SIG-M5 treated with dmso at 0.1 percent for 504 hours (cell line): ENCODE data around the gene LIX1L.

Source experiments
- DNase-seq: peaks from one replicate; lab custom pipeline; 2025; ENCODE audit not compliant: unreplicated experiment; lab: John Stamatoyannopoulos, UW

The LIX1L gene

DNA sequence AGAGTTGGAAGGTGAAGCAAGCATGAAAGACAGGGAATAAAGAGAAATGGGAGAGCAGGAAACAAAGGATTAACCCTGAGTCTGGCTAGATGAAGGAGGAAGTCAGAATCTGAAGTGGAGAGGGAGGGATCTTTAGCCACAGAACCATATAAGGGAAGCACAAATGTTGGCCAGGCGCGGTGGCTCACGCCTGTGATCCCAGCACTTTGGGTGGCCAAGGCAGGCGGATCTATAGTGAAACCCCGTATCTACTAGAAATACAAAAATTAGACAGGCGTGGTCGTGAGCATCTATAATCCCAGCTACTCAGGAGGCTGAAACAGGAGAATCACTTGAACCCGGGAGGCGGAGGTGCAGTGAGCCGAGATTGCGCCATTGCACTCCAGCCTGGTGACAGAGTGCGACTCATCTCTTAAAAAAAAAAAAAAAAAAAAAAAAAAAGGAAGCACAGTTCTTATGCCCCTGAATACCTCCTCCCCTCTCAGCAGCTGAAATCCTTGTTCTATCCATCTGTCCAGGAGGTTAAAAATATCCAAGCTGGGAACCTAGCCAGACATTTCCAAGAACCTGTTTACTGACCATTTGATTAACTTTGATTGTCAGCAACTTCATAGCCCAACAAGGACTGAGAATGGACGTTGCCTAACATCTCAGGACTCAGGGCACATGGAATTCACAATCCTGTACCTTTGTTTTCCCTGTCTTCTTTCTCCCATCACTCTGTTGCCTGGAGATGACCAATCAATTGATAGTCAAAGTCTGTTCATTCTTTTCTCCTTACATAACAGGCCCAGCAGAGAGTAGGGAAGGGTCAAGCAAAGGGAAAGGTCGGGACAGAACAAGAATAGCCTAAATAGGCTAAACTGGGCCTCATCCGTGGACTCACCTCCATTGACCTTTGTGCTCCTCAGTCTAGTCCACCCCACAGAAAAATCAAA lies 28.0 kb upstream of the LIX1L start:
- peak; percentile 93 for DNase-seq

DNA sequence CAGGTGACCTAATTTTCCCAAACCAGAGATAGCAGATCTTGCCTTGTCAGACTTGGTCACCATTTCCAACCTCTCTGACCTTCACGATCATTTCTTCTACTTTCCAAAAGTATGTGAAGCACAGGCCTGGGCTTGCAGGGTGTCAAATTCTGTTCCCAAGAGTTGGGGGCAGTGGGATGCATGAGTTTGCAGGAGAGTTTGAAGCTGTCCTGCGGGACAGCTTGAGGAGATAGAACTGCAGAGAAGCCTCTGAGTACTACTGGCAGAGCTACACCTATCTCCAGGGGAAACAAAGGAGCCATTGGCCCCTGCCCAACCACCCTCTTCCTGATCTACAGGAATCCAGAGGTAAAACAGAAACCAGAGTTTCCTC lies 27.3 kb upstream of the LIX1L start:
- DNase-seq, result no peak

DNA sequence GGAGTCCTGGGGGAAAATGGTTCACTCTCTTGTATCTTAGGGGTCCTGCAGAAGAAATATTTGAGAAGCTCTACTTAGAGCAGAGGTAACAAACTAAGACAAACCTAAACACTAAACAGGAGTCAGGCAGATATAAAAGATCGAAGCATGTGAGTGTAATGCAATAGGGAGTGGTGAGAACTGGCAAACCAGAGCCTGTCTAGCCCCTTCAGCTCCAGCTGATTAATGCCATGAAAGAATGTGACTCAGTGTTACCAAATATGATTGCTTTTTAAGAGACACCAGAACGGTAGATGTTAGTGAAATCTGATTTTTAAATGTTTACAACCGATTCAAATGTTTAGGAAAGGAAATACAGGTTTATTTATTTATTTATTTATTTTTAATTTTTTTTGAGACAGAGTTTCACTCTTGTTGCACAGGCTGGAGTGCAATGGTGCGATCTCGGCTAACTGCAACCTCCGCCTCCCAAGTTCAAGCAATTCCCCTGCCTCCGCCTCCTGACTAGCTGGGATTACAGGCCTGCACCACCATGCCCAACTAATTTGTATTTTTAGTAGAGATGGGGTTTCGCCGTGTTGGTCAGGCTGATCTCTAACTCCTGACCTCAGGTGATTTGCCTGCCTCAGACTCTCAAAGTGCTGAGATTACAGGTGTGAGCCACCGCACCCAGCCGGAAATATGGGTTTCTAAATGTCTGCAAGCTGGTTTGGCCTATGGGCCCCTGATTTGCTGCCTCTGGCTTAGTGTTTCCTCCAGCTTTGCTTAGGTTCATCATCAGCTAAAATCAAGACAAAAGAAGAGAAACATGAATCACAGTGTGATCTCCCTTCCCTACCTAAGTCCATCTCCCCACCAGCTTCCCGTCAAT lies 26.4 kb upstream of the LIX1L start:
- DNase-seq, result no peak

DNA sequence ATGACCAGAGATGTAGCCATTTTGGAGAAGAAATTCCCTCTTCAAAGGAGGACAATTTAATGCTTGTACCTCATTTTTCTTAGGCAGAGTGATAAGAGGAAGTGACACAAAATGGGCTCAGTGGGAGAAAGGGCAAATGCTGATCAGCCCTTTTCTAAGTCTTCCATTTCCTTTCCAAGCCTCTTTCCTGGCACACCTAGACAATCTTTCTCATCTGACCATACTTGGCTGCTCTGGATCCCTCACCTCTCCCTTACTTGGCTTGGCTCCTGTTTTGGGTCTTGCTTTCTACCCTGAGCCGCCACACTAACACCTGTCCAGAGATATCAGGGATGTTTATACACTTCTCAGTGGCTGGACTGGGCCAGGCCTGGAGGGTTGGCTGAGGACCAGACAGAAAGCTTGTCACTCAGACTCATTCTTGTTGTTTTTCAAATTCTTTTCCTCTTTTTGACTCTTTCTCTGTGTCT lies 25.4 kb upstream of the LIX1L start:
- DNase-seq, result no peak

DNA sequence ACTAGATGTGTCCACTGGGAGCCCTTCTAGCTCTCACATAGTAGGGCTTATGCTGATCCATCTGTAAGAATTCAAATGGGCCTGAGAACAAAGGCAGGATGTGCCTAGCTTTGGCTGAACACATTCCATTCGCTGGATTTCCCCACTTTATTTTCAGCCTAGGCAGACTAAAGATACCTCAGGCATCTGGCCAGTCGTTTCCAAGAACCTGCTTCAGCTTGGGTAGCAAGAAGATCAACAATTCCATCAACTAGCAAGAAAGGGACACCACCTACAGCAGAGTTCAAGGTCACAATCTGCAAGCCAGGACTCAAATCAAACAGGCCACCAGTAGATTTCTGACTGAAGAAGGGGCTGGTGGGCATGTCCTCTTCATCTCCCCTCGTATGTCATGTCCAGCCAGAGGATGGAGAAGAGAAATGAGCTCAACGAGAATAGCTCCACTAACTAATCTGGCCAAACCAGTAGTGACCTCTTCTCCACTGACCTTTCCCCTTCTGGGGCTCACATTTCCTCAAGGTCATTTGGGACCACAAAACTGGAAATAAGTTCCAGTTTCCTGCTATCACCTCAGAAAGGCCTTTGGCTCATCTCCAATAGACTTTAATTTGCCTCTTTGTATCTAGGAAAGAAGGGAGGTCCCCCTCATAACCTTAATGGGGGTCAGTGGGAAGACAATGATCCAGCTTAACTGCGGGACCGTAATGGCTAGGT lies 24.4 kb upstream of the LIX1L start:
- no peak for DNase-seq

DNA sequence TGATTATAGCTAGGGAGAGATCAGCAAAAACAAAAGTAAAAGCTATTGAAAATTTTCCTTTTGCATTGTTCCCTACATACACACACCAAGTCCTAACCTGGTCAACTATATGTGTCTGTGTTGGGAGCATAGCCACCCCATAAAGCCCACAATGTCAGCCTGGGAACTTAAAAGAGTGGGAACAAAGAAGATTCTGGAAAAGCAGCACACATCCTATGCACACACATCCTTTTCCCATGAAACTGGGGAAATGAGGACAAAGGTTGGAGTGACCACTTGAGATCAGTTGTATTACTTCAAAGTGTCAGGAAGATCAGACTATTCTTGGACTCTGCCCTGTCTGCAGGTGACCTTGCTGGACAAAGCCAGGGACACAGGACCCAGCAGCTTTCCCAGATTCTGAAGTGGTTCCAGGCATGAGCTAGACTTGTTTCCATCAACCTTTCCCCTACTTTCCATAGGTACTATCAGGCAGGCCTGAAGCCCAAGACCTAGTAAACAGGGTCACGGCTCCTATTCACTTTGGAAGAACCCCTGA lies 22.7 kb upstream of the LIX1L start:
- no peak for DNase-seq

DNA sequence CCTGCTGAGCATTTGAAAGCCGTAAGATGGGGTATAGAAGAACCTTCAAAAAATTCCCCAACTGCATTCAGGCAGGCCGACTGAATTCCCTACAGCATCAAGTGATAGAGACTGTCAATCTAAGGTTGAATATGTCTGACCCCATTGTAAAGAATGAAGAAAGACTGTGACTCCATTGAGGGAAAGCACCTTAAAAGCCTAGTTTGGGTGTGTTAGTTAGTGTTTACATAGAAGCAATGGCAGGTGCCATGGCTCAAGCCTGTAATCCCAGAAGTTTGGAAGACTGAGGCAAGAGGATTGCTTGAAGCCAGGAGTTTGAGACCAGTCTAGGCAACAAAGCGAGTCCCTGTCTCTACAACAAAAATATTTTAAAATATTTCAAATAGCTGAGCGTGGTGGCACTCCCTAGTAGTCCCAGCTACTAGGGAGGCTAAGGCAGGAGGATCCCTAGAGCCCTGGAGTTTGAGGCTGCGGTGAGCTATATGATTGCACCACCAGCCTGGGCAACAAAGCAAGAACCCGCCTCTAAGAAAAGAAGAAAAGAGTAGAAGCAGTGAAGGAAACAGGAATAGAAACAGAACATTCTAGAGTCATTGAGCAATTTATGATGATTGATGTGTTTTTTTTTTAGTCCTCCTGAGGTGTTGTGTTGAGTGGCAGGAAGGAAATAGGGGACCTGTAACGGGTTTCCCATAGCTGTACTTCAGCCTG lies 22.1 kb upstream of the LIX1L start:
- peak; percentile 92 for DNase-seq

DNA sequence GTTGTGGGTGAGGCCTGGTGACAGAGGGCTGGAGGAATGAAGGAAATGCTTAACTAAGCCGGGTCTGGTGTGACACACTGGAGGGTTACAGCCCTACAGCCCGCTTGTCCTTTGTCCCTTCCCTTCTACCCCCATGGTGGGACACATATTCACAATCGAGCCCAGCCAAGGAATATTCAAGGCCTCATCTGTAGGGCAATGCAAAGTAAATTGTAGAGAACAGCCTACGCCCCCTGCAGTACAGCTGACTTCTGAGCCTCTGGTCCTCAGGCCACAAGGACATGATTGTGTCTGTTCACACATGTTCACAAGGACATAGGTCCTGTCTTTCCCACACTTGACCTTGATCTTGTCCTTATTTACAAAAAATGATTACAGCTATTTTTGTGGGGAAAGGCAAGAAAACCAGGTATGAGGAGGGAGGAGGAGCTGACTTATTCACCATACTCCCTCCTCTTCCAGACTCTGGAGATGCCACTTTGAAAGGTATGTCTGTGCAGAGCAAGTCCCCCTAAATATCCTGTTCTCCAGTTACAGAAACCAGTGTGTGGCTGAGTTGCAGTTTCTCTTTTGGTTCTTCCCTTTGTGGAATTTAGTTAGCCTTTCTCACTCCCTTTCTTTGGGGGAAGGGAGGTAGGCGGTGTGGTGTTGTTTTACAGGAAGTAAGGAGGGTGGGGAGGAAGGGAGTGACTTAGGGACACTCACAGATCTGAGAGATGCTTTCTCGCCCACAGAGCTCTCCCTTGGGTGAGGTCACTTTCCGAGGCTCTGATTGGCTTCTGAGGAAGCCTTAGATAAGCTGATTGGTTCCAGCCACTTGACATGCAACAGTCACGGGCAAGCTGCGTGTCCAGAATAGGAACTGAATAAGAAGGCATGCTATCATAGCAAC lies 21.3 kb upstream of the LIX1L start:
- DNase-seq, result peak; percentile 99

DNA sequence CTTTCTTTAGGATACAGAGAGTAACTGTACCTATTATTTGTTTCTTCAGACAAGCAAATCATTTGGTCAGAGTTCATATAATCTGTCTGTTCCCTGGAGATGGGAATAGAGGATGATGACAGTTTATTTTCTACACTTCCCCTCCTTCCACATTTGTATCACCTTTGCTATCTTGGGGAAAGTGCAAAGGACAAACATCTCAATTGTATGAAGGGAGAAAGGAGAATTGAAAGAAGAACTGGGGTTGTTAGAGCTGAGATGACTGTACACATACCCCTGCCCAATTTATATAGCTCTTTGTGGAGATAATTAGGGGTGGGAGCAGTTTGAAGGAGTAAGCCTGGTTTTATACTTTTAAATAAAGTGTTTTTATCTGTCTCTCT lies 20.6 kb upstream of the LIX1L start:
- no peak for DNase-seq

DNA sequence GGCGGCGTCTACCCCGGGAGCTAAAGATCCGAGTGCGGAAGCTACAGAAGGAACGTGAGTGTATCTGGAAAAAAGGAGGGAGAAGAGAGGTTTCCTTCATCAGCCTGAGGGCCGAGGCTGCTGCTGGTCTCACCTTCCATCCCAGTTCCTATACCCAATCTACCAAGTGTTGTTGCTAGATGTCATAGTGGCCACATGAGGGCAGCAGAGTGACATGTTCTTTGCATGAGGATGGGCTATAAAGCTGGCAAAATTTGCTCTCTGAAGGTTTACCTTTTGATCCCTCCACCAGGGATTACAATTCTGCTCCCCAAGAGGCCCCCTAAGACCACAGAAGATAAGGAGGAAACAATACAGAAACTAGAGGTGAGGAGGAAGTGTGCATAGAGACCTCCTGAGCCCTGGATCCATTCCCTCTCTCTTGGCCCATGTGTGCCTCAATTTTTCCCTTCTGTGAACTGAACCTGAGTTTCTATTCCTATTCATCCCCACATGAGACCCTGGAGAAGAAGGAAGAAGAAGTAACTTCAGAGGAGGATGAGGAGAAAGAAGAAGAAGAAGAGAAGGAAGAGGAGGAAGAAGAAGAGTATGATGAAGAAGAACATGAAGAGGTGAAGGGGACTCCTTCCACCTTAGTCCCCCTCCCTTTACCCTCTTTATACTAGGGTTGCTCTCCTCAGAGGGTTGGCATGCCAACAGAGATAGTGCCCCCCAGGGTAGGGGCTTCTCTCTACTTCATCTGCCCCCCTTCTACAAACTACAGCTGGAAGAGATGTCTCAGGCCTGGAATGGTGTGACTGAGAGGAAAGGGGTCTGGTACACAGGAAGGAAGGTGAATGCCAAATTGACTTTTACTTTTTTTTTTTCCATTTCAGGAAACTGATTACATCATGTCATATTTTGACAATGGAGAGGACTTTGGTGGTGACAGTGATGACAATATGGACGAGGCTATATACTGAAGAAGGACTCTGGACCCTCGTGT lies 20.0 kb upstream of the LIX1L start:
- DNase-seq, result peak; percentile 91

DNA sequence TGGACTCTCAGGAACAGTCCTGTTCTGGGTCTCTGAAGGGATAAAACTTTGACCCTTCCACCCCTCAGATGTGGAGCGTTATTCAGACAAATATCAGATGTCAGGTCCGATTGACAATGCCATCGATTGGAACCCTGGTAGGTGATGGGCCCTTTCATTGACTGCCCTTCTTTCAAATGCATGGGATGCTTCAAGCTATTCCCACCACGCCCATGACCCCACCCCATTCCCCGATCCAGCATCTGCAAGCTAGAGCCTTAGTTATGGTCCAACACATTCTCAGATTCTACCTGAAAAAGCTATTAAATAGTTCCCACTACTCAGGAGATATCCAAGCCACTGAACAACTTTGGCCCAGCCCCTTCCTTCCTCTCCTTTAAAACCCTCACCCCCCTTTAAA lies 19.2 kb upstream of the LIX1L start:
- DNase-seq, result no peak

DNA sequence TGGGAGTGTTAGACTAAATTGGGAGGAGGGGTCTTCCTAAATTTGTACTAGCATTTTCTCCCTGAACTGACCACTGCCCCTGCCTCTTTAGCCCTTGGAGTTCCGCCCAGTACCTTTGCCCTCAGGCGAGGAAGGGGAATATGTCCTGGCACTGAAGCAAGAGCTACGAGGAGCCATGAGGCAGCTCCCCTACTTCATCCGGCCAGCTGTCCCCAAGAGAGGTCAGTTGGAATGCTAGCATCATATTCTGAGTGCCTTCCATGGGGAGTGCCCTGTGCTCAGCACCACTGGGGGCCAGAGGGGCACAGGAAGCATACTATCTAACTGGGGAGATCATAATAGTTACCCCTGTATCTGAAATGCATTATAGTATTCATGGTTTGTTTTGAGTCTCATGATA lies 17.4 kb upstream of the LIX1L start:
- DNase-seq, result no peak

DNA sequence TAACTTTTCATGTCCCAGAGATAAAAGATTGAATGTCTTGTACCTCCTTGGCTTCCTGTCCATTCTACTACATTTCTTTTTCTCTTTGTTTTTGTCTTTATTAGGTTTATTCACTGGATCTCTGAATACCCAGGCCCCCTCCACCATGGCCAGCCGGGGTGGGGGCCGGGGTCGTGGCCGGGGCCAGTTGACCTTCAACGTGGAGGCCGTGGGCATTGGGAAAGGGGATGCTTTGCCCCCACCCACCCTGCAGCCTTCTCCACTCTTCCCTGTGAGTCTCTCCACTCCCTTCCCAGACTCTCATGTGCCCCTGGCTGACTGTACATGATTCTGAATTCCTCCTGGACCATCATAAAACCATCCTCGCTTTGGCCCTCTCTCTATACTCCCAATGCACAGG lies 16.9 kb upstream of the LIX1L start:
- DNase-seq, result no peak

DNA sequence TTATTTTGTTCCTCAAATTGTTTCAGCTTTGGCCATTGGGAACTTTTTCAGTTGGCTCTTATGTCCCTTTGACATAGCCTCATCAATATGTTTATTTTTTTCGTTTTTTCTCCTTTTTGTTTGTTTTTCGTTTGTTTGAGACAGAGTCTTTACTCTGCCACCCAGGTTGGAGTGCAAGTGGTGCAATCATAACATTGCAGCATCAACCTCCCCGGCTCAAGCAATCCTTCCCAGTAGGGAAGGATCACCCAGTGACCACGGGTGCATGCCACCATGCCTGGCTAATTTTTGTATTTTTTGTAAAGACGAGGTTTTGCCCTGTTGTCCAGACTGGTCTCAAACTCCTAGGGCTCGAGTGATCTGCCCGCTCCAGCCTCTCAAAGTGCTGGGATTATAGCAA lies 14.8 kb upstream of the LIX1L start:
- DNase-seq, result no peak

DNA sequence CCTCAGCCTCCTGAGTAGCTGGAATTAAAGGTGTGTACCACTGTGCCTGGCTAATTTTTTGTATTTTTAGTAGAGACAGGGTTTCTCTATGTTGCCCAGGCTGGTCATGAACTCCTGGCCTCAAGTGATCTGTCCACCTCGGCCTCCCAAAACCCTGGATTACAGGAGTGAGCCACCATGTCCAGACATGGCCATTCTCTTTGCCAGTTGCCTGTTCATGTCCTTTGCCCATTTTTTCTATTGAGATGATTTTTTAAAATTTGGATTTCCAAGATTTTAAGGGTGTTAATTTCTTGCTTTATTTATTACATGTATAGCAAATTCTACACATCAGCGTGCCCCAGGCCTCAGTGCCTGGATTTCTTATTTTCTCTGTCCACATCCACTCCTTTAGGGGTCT lies 9.5 kb upstream of the LIX1L start:
- DNase-seq, result no peak

DNA sequence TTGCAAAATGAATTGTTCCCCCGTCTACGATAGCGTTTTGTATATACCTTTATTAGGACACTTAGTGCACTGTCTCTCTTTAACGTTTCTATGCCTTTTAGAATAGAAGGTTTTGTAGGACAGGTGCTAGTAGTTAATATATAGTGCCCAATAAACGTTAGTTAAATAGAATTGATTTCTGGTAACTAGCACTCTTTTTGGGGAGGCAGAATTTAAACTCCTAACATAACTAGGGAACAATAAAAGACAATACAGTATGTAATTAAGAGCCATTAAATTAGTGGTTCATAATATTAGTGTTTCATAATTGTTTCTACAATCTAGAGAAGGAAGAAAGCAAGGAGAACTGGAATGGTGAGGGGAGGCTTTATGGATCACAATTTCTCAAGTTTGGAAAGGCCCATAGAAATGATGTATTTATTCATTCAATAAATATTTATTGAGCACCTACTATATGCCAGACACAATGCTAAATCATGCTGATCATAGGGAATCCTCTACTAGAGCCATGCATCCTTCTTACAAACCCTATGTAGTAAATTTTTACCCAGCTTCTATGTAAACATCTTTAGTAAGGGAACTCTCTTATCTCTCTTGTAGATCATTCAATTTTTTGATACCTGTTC lies 7.4 kb upstream of the LIX1L start:
- no peak for DNase-seq

DNA sequence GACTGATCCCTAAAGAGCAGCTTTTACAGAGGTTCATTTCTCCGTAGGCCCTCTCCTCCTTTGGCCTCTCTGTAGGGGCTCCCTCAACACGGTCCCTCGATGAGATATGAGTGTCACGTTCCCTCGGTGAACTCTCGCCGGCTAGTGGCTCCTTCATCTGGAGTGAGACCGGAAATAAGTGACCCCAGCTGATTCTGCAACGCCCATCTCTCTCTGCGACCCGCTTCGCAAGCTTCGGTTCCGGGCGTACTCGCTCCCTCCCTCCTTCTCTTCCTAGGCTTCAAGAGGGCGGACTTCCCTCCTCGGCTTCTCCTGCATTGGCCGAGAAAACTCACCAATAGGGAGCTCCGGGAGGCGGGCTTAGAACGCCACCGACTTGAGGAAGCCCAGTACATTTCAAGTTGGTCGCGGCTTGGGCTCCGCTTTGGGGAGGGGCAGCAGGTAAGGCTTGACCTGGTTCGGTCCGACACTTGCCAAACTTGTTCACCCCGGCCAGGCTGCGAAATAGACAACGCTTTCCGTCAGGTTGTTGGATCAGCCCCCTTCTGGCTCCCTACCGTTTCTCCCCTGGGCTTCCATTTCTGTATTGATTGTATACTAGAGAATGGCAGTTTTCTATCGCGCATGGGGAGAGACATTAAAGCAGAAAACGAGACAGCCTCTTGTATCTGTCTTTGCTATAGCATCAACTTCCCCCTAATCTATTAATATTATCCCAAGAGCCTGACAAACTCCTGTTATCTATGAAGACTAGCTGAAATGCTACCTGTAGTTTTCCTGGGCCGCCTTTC lies 6.7 kb upstream of the LIX1L start, which contains the start of the genes ANKRD34A and POLR3GL:
TSS of gene ANKRD34A (minus strand) at position 248 of the 791 bp plus-strand sequence. CDS start 2,816 bp downstream, outside the sequence.
TSS of gene POLR3GL (plus strand) at position 363 of the 791 bp plus-strand sequence. CDS start 10,176 bp downstream, outside the sequence.
- DNase-seq, result peak; percentile 98
